HepG2 (cell line): ENCODE measurements around the gene NOTUM. TPM values are rescaled to one million over a fixed set of nuclear protein-coding genes. Genes with fewer than 3 reads are reported as not detected.

ENCODE experiments used
- BATF2 ChIP-seq: sonication (generic); formaldehyde crosslinking; IDR thresholded peaks from 2 replicates; pipeline ENCODE4 v1.8.0; 2022; ENCODE audit warnings: mild to moderate bottlenecking, missing genetic modification reagents, moderate library complexity
- HIC2 ChIP-seq: sonication (generic); formaldehyde crosslinking; IDR thresholded peaks from 2 replicates; pipeline ENCODE4 v1.9.0; 2022; ENCODE audit warnings: low read depth, missing genetic modification reagents
- HIVEP1 ChIP-seq: sonication (generic); formaldehyde crosslinking; IDR thresholded peaks from 2 replicates; pipeline ENCODE4 v1.4.0; 2020; ENCODE audit warnings: mild to moderate bottlenecking, missing genetic modification reagents
- KAT7 ChIP-seq: IDR thresholded peaks from 2 replicates; pipeline ENCODE4 v1.6.1; 2018; ENCODE audit warnings: borderline replicate concordance, missing compliant biosample characterization
- MBD4 ChIP-seq: IDR thresholded peaks from 2 replicates; pipeline ENCODE4 v1.6.1; 2012; ENCODE audit warnings: low read length, inconsistent platforms, borderline replicate concordance
- MXI1 ChIP-seq: IDR thresholded peaks from 3 replicates; pipeline ENCODE4 v1.6.1; 2012; ENCODE audit warnings: low read depth, low read length, inconsistent platforms, borderline replicate concordance
- NFIB ChIP-seq: sonication (generic); formaldehyde crosslinking; IDR thresholded peaks from 2 replicates; pipeline ENCODE4 v1.9.0; 2021; ENCODE audit warnings: missing genetic modification reagents, mild to moderate bottlenecking, borderline replicate concordance
- NR2F1 ChIP-seq, 2 experiments: fragments of 450-650 bp in 1 of 2; formaldehyde crosslinking in 1 of 2; IDR thresholded peaks; 2 replicates each; pipeline versions ENCODE4 v1.5.0 to v1.6.1; 2016 to 2020; ENCODE audit warnings: mild to moderate bottlenecking in 1 of 2, missing compliant biosample characterization in 1 of 2, missing genetic modification reagents in 1 of 2, moderate library complexity in 1 of 2
- ONECUT2 ChIP-seq: sonication (generic); formaldehyde crosslinking; IDR thresholded peaks from 2 replicates; pipeline ENCODE4 v1.4.0; 2020; ENCODE audit warnings: missing genetic modification reagents
- PCBP1 ChIP-seq: fragments of 200-400 bp; formaldehyde crosslinking; IDR thresholded peaks from 2 replicates; pipeline ENCODE4 v1.6.1; 2017; ENCODE audit warnings: mild to moderate bottlenecking, low read depth, low read length, borderline replicate concordance
- ZBTB49 ChIP-seq: sonication (generic); formaldehyde crosslinking; IDR thresholded peaks from 2 replicates; pipeline ENCODE4 v1.4.0; 2020; ENCODE audit warnings: missing genetic modification reagents, borderline replicate concordance
- ZFP62 ChIP-seq: sonication (generic); formaldehyde crosslinking; IDR thresholded peaks from 2 replicates; pipeline ENCODE4 v1.4.0; 2020; ENCODE audit warnings: missing genetic modification reagents
- ZNF18 ChIP-seq: sonication (generic); formaldehyde crosslinking; IDR thresholded peaks from 2 replicates; pipeline ENCODE4 v1.8.0; 2022; ENCODE audit warnings: mild to moderate bottlenecking, missing genetic modification reagents; ENCODE audit not compliant: insufficient replicate concordance
- ZNF234 ChIP-seq: sonication (generic); formaldehyde crosslinking; conservative IDR thresholded peaks from 2 replicates; pipeline ENCODE4 v1.5.1; 2020; ENCODE audit warnings: mild to moderate bottlenecking, missing genetic modification reagents
- ZNF441 ChIP-seq: sonication (generic); formaldehyde crosslinking; IDR thresholded peaks from 2 replicates; pipeline ENCODE4 v1.7.0; 2021; ENCODE audit warnings: missing genetic modification reagents, borderline replicate concordance
- ZNF484 ChIP-seq: sonication (generic); formaldehyde crosslinking; IDR thresholded peaks from 2 replicates; pipeline ENCODE4 v1.5.1; 2020; ENCODE audit warnings: mild to moderate bottlenecking, low read depth, missing genetic modification reagents, borderline replicate concordance
- ZNF562 ChIP-seq: sonication (generic); formaldehyde crosslinking; IDR thresholded peaks from 2 replicates; pipeline ENCODE4 v1.8.0; 2022; ENCODE audit warnings: missing genetic modification reagents, borderline replicate concordance
- ZNF589 ChIP-seq: sonication (generic); formaldehyde crosslinking; conservative IDR thresholded peaks from 2 replicates; pipeline ENCODE4 v1.8.0; 2022; ENCODE audit warnings: mild to moderate bottlenecking, moderate library complexity, missing genetic modification reagents
- ZNF660 ChIP-seq: sonication (generic); formaldehyde crosslinking; IDR thresholded peaks from 2 replicates; pipeline ENCODE4 v1.5.1; 2020; ENCODE audit warnings: mild to moderate bottlenecking, low read depth, missing genetic modification reagents, borderline replicate concordance
- ZNF737 ChIP-seq: sonication (generic); formaldehyde crosslinking; IDR thresholded peaks from 2 replicates; pipeline ENCODE4 v1.5.0; 2020; ENCODE audit warnings: missing genetic modification reagents, mild to moderate bottlenecking, borderline replicate concordance
- ZNF776 ChIP-seq: sonication (generic); formaldehyde crosslinking; IDR thresholded peaks from 2 replicates; pipeline ENCODE4 v1.4.0; 2020; ENCODE audit warnings: mild to moderate bottlenecking, missing genetic modification reagents
- polyA plus RNA-seq, 8 experiments: library from polyadenylated mRNA; depleted of rRNA in 3 of 8; stranded (reverse) in 7 of 8; unstranded in 1 of 8; fragments of >200 nt; fragmentation: Illumina TruSeq in 4 of 8; extraction: Trizol in 4 of 8; gene quantifications; 2 replicates each; pipeline versions ENCODE4 v1.2.1 to v1.2.3, GENCODE V29; 2011 to 2016; ENCODE audit warnings: low read depth in 4 of 8, missing spikeins in 1 of 8, mixed read lengths in 1 of 8; ENCODE audit not compliant: insufficient read depth in 1 of 8
- total RNA-seq, 5 experiments: library from RNA; depleted of rRNA; stranded (reverse); fragments of >200 nt; fragmentation: Illumina TruSeq; extraction: Trizol; gene quantifications; 2 replicates each; pipeline ENCODE4 v1.2.3, GENCODE V29; 2016; ENCODE audit warnings: low read depth in 1 of 5

Gene NOTUM
- total and polyA plus RNA-seq, 2 of the 13 experiments (the other 11 are each of a cell fraction or from before 2014, with no cell fraction given), result 150 to 160 TPM

GRCh38 chr17:81991684-81992305, 30.8 kb upstream of the NOTUM start (continued):
- TF ChIP-seq ZNF484 (CRISPR knock-in tag) (0 out of 2 replicates have a peak, but pooled peaks have one; percentile 3), HIC2 (CRISPR knock-in tag) (peak; percentile 96), MBD4 (no peak), KAT7 (CRISPR knock-in tag) (peak; percentile 38; the same call in 1 of the 2 replicates), NR2F1 (CRISPR knock-in tag; IDR thresholded peaks at IDR 0.05) (peak in 1 of 2 experiments; percentile 49; a peak in 1 of 4 replicates), ZNF562 (no peak; the same call in 1 of the 2 replicates), MXI1 (peak; percentile 94; the same call in 2 of the 3 replicates), ZNF234 (CRISPR knock-in tag) (no peak; the same call in 1 of the 2 replicates), ZFP62 (CRISPR knock-in tag) (no peak; the same call in 1 of the 2 replicates), PCBP1 (peak; percentile 96; the same call in 1 of the 2 replicates), ZNF776 (CRISPR knock-in tag) (no peak; the same call in none of the 2 replicates), ZNF441 (peak; percentile 65; the same call in 1 of the 2 replicates), ONECUT2 (CRISPR knock-in tag) (0 out of 2 replicates have a peak, but pooled peaks have one; percentile 33), ZBTB49 (CRISPR knock-in tag) (0 out of 2 replicates have a peak, but pooled peaks have one; percentile 9), ZNF589 (CRISPR knock-in tag) (peak; percentile 34; the same call in 1 of the 2 replicates), ZNF18 (peak; percentile 74), NFIB (CRISPR knock-in tag) (no peak), BATF2 (CRISPR knock-in tag) (peak; percentile 90), ZNF660 (CRISPR knock-in tag) (no peak), ZNF737 (0 out of 2 replicates have a peak, but pooled peaks have one; percentile 47), HIVEP1 (CRISPR knock-in tag) (peak; percentile 88)
